ENCODE data around the gene LRMDA. TPM values are rescaled to one million over a fixed set of nuclear protein-coding genes. Genes with fewer than 3 reads are reported as not detected.

Gene LRMDA
- total RNA-seq, 4 donors from 2014 or later = 0.88 to 14.1 (median 5.1) TPM; not detected in 1

DNA sequence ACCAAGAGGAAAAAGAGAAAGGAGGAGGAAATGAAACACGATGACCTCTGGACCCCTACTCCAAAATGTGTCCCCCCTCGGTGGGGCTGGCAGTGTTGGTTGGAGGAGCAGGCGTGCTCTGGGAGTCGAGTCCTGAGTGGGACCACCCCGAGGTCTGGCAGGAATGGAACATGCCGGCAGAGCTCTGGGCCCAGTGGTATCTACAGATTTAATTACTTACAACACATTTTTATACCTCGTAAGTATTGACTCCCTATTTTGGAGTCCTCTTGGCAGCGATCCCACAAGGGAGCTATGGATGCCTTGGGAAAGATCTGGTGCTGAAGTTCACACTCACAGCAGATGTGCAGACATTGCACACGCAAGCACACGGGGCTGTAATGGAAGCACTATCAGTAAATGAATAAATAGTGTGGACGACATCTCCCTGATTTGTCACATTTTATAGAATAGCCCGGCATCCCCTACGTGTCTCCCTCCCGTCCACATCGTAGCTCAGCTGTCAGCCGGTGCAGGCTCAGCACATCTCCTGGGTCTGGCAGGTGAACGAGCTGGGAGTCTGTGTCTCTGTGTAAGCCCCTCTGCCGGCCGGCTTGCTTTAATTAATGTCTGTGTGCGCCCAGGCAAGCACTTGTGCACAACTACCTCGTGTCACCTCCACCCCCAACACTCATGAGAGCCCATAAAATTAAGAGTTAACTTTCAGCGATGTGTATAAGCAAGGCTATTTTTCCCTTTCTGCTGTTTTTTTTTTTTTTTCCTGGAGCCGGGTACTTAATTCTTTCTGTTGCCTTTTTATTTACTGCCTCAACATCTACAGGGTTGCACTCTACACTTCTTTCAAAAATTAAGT lies 603.2 kb downstream of the LRMDA start:
- H3K4me3 ChIP-seq = no peak overlapping the region
- peak overlapping the region in 2 of 4 donors; percentile 43 to 68 for H3K27ac ChIP-seq
- intact Hi-C loops (cut with DNase I) = loop anchor here (5.0 kb wide), 1 partner anchor 632 kb away; the partner anchor contains the start of gene ZNF503
- TF ChIP-seq, protein P1, sequence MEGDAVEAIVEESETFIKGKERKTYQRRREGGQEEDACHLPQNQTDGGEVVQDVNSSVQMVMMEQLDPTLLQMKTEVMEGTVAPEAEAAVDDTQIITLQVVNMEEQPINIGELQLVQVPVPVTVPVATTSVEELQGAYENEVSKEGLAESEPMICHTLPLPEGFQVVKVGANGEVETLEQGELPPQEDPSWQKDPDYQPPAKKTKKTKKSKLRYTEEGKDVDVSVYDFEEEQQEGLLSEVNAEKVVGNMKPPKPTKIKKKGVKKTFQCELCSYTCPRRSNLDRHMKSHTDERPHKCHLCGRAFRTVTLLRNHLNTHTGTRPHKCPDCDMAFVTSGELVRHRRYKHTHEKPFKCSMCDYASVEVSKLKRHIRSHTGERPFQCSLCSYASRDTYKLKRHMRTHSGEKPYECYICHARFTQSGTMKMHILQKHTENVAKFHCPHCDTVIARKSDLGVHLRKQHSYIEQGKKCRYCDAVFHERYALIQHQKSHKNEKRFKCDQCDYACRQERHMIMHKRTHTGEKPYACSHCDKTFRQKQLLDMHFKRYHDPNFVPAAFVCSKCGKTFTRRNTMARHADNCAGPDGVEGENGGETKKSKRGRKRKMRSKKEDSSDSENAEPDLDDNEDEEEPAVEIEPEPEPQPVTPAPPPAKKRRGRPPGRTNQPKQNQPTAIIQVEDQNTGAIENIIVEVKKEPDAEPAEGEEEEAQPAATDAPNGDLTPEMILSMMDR (IDR thresholded peaks at IDR 0.05) = no peak
- TF ChIP-seq POLR2A (IDR thresholded peaks at IDR 0.05) = no peak
- H3K9me3 ChIP-seq = peaks cover 0 to 12% (median 0%) of the 10 kb centered on the region in 3 donors
- no peak for DNase-seq
- H3K27me3 ChIP-seq = no peaks in the 10 kb centered on the region
- no peaks in the 10 kb centered on the region for H3K36me3 ChIP-seq
- 80 to 90% methylated on average over 21 of the region's 23 CpGs for WGBS, 2 donors
- H3K4me1 ChIP-seq = peaks cover 0 to 44% (median 18%) of the 10 kb centered on the region in 3 donors

DNA sequence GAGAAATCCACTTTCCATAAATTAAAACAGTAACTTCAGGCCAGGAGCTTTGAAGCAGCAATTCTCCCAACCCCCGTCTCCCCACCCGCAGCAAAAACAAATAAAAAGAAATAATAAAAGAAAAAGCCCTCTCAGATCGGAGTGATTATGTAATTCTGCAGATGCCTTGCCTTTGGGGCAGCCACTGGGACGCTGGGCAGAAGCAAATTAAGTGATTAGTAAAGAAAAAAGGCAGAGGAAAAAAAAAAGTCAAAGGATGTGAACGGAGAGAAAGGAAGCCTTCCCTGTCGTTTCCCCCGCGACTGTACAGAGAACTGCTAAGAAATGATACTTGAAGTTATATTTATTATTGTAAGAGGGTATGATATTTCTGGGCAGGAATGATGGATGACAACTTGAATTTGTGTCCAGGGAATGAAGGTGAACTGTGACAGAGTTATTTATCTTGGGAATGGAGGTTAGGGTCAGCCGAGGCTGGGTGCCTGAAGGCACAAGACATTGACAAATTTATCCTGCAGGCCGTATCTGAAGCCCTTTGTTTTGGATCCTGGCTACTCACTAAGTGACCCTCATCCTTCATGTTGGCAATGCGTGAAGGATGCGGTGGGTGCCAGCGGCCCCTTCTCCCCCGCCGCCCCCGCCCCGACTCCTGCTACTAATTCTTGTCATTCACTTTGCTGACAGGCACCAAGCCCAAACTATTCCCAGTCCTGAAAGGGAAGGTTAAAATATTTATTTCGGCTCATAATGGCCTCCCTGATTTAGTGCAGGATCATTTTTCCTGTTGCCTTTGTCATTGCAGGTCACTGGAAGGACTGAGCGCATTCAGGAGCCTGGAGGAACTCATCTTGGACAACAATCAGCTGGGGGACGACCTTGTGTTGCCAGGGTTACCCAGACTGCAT lies 604.0 kb downstream of the LRMDA start:
- Histone ChIP-seq H3K9me3 (peaks cover 0 to 12% (median 0%) of the 10 kb centered on the region in 3 donors), H3K36me3 (no peaks in the 10 kb centered on the region), H3K27ac (peak overlapping the region in 2 of 4 donors; percentile 63 to 68), H3K27me3 (no peaks in the 10 kb centered on the region), H3K4me1 (peaks cover 0 to 44% (median 18%) of the 10 kb centered on the region in 3 donors), H3K4me3 (peak overlapping the region in 1 of 4 donors; percentile 44)
- 58 to 70% methylated on average over 15 to 19 of the region's 20 CpGs for WGBS, 2 donors
- DNase-seq = no peak
- no peak for TF ChIP-seq POLR2A (IDR thresholded peaks at IDR 0.05)
- TF ChIP-seq, protein P1 (IDR thresholded peaks at IDR 0.05) = no peak
- intact Hi-C loops (cut with DNase I) = loop anchor here (5.0 kb wide), 1 partner anchor 633 kb away; the partner anchor contains the start of gene ZNF503

DNA sequence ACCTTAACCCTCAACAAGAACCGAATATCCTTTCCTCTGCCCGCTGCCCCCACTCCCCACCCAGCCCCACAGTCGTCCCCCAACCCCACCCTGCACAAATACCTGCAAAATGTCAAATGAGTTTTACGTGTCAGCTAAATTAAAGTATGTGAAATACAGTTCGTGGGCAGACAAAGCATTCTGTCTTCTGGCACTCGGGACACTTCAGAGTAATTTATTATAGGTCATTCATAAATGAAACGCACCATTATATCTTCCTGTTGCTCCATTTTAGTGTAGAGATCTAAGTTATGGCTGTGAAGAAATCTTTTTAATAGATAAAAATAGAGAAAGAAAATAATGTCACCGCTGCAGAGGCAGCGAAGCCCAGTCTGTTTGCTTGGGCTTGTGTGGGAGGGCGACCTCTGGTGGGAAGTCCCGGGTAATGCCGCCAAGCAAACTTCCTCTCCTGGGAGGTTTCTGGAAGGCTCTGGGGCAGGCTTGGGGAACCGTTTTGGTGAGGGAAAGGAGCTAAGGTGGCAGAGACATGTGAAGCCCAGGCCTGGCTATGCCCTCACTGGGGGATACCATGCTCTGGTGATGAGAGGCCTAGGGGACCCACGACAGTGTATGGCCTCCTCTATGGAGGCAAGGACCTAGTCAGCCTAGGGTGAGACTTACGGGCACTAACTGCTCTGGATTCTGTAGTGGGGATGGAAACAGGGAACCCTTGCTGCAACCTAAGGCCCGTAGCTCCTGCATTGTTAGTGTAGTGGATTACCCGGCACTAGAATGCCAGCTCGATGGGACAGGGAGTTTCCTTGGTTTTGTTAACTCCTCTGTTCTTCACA lies 604.9 kb downstream of the LRMDA start:
- Histone ChIP-seq H3K4me3 (peak overlapping the region in 1 of 4 donors; percentile 44), H3K27me3 (no peaks in the 10 kb centered on the region), H3K36me3 (no peaks in the 10 kb centered on the region), H3K9me3 (peaks cover 0 to 12% (median 0%) of the 10 kb centered on the region in 3 donors), H3K4me1 (peaks cover 0 to 44% (median 18%) of the 10 kb centered on the region in 3 donors), H3K27ac (peak overlapping the region in 2 of 4 donors; percentile 63 to 68)
- TF ChIP-seq, protein P1 (IDR thresholded peaks at IDR 0.05) = peak; percentile 44 to 90 (median 86)
- TF ChIP-seq POLR2A (IDR thresholded peaks at IDR 0.05) = no peak
- WGBS, 2 donors = 21 to 31% methylated on average over 11 to 17 of the region's 18 CpGs
- DNase-seq = no peak
- intact Hi-C loops (cut with DNase I) = loop anchor here (5.0 kb wide), 1 partner anchor 634 kb away; the partner anchor contains the start of gene ZNF503

- Histone ChIP-seq H3K27me3 (no peaks in the 10 kb centered on the region), H3K27ac (peak overlapping the region in 1 of 4 donors; percentile 43), H3K4me3 (no peak overlapping the region), H3K9me3 (peaks cover 0 to 12% (median 0%) of the 10 kb centered on the region in 3 donors), H3K4me1 (peaks cover 0 to 44% (median 18%) of the 10 kb centered on the region in 3 donors), H3K36me3 (no peaks in the 10 kb centered on the region)
- intact Hi-C loops (cut with DNase I) = loop anchor here (5.0 kb wide), 1 partner anchor 635 kb away; the partner anchor contains the start of gene ZNF503
- TF ChIP-seq POLR2A (IDR thresholded peaks at IDR 0.05) = no peak
- TF ChIP-seq, protein P1 (IDR thresholded peaks at IDR 0.05) = no peak
- DNase-seq = no peak
These were observed 605.5 kb downstream of the LRMDA start for GRCh38 chr10:76036962-76037361.
